Retinal pigment epithelial cell (primary cell): ENCODE data around the gene SERPINE2.

Experiments used
- DNase-seq: peaks from one replicate; pipeline ENCODE4 v3.0.0-alpha.2; 2010; ENCODE audit warnings: low read depth
- H3K4me3 ChIP-seq: 2 replicates; pipeline ENCODE4 v1.5.1; 2011; ENCODE audit warnings: mild to moderate bottlenecking, low read length, control low read depth, moderate library complexity
- TF ChIP-seq, protein P1 (sequence below): conservative IDR thresholded peaks from 2 replicates; pipeline ENCODE4 v1.5.1; 2011; ENCODE audit warnings: low read depth, low read length, control low read depth, inconsistent platforms

SERPINE2 gene, protein sequence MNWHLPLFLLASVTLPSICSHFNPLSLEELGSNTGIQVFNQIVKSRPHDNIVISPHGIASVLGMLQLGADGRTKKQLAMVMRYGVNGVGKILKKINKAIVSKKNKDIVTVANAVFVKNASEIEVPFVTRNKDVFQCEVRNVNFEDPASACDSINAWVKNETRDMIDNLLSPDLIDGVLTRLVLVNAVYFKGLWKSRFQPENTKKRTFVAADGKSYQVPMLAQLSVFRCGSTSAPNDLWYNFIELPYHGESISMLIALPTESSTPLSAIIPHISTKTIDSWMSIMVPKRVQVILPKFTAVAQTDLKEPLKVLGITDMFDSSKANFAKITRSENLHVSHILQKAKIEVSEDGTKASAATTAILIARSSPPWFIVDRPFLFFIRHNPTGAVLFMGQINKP

DNA sequence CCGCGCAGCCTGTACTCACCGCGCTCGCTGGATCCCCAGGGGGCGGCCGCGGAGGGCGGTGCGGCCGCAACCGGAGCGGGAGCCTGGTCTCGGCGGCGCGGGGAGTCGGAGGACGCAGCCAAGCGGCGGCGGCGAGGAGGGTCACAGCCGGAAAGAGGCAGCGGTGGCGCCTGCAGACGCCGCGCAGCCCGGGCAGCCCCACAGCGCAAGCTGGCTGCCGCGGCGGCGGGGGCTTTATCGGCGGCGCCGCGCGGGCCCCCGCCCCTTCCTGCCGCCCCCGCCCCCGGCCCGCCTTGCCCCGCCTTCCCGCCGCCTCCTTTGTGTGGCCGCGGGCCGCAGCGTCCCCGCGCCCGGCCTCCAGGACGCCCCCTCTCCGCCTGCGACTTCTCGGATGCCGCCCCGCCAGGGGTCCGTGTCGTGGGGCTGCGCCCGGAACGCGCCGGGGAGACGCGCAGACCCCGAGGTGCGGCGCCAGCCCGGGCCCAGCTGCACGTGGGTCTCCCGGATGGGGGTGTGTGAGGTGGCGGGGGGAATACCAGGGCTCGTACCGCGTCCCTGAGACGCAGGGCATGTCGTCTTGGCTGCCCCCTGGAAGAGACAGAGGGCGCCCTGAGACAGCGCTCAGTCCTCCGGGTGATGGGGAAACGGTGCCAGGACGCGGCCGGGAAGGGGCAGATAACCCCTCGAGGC, at the start of gene SERPINE2:
Gene SERPINE2, minus strand, starts transcription at position 207 of the 690 bp plus-strand sequence. CDS start 37,386 bp downstream, outside the sequence.
- no peak for DNase-seq
- H3K4me3 ChIP-seq = peak within 1 kb of the TSS; percentile 60
- TF ChIP-seq, protein P1, sequence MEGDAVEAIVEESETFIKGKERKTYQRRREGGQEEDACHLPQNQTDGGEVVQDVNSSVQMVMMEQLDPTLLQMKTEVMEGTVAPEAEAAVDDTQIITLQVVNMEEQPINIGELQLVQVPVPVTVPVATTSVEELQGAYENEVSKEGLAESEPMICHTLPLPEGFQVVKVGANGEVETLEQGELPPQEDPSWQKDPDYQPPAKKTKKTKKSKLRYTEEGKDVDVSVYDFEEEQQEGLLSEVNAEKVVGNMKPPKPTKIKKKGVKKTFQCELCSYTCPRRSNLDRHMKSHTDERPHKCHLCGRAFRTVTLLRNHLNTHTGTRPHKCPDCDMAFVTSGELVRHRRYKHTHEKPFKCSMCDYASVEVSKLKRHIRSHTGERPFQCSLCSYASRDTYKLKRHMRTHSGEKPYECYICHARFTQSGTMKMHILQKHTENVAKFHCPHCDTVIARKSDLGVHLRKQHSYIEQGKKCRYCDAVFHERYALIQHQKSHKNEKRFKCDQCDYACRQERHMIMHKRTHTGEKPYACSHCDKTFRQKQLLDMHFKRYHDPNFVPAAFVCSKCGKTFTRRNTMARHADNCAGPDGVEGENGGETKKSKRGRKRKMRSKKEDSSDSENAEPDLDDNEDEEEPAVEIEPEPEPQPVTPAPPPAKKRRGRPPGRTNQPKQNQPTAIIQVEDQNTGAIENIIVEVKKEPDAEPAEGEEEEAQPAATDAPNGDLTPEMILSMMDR = peak; percentile 44

DNA sequence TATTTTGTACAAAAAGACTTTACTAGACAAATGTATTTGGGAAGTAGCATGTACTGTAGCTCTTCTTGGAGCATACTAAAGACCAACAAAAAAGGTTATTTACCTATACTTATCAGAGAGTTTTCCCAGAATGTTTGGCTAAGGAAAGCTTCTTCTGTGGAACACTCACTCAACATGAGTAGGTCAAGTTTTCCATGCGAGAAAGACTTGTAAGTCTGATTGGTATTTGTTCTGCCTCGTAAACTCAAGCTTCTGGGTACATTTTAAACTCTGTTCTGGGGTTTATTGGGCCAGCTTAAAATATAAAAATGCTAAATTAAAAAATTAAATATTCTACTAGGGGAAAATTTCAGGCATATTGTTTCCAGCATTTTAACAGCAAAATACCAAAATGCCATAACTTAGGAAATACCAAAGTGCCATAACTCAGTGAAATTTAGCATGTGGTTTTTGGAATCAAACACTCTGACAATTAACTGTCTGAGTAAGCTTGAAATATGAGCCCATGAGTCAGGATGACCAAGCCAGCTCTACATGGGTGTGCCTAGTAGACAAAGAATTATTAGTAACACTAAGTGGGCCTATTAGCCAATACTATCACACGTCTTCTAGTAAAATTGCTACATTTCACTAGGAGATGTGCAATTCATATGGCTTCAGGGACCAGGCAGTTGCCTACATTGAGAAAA, 47.3 kb upstream of the SERPINE2 start:
- DNase-seq = peak; percentile 61
- TF ChIP-seq, protein P1 = no peak
- H3K4me3 ChIP-seq = no peak overlapping the region

- TF ChIP-seq, protein P1 = no peak
- no peak overlapping the region for H3K4me3 ChIP-seq
- DNase-seq = no peak
These were observed 46.7 kb upstream of the SERPINE2 start for GRCh38 chr2:224085811-224086210.

DNA sequence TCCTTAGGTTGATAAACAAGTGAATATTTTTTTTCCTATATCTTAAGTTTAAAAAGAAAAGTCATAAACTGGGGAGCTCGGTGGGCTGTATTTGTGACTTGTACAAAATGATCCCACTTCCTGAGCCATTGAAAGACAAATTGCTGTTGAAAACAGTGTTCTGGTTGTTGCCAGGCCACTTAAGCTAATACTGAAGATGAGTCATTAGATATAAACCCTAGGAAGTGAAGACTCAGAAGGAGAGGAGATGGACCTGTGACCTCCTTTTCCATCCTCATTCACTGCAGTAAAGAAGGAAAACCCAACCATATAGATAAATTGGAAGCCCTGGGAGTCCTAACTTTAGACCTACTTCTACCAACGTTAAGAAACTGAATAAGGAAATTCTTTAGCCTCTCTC, 46.2 kb upstream of the SERPINE2 start:
- DNase-seq = peak; percentile 4
- H3K4me3 ChIP-seq = no peak overlapping the region
- TF ChIP-seq, protein P1 = no peak

- no peak overlapping the region for H3K4me3 ChIP-seq
- TF ChIP-seq, protein P1 = no peak
- no peak for DNase-seq
These were observed 45.3 kb upstream of the SERPINE2 start for GRCh38 chr2:224084266-224084892.

DNA sequence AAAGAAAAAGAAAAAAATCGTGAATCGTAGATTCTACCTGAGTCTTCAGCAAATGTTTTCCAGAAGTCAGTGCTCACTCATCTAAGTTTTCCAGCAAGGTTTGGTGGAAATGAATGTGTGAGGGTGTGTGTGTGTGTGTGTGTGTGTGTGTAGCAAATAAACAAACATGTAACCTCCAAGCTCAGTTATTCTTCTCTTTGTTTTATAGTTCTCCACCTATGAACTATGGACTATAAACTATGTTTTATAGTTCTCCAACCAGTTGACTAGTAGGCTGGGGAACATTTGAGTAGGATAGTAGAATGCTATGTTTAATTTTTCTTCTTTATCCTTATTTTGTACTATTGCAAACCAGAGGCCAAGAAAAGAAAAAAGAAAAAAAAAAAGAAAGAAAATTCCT, 44.6 kb upstream of the SERPINE2 start:
- TF ChIP-seq, protein P1 = no peak
- no peak overlapping the region for H3K4me3 ChIP-seq
- DNase-seq = no peak
